Retinal pigment epithelial cell (primary cell): ENCODE data around the gene SMTNL2.
A peak's percentile ranks its signal among the peaks of the same experiment; 100 is the strongest.

ENCODE experiments used
- DNase-seq: peaks from one replicate; pipeline ENCODE4 v3.0.0-alpha.2; 2010; ENCODE audit warnings: low read depth
- H3K4me3 ChIP-seq: 2 replicates; pipeline ENCODE4 v1.5.1; 2011; ENCODE audit warnings: mild to moderate bottlenecking, low read length, control low read depth, moderate library complexity
- TF ChIP-seq, protein P1 (sequence below): conservative IDR thresholded peaks from 2 replicates; pipeline ENCODE4 v1.5.1; 2011; ENCODE audit warnings: low read depth, low read length, control low read depth, inconsistent platforms

SMTNL2 gene

DNA sequence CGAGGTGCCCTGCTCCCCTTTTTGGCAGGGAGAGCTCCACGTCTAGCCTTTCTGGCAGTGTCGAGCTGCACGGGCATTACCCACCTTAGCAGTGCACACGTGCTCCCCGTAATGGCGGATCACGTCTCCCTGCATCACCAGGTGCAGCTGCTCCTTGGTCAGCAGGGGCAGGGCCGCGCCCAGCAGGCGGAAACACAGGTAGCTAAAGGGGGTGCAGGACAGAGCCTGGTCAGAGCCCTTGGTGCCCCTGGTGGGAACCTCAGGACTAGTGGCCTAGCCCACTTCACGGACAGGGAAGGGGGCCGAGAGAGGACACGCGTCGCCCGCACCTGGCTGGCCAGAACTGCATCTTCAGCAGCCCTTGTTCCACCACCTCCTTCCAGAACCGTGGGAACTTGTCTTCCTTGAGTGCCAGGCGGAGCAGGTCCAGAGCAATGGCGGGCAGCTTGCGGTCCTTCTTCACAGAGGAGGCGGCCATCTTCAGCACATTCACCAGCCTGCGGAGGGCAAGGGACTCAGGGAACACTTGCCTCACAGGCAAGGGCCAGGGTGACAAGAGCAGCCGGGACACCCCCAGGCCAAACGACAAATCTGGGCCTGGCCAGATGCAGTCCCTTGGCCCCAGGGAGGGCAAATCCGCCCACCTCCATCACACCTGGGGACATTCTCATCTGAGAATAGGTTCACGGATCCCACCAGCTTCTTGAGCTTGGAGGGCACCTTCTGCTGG is 32.4 kb upstream of the SMTNL2 start:
- TF ChIP-seq, protein P1, sequence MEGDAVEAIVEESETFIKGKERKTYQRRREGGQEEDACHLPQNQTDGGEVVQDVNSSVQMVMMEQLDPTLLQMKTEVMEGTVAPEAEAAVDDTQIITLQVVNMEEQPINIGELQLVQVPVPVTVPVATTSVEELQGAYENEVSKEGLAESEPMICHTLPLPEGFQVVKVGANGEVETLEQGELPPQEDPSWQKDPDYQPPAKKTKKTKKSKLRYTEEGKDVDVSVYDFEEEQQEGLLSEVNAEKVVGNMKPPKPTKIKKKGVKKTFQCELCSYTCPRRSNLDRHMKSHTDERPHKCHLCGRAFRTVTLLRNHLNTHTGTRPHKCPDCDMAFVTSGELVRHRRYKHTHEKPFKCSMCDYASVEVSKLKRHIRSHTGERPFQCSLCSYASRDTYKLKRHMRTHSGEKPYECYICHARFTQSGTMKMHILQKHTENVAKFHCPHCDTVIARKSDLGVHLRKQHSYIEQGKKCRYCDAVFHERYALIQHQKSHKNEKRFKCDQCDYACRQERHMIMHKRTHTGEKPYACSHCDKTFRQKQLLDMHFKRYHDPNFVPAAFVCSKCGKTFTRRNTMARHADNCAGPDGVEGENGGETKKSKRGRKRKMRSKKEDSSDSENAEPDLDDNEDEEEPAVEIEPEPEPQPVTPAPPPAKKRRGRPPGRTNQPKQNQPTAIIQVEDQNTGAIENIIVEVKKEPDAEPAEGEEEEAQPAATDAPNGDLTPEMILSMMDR: no peak
- no peak overlapping the region for H3K4me3 ChIP-seq
- DNase-seq: no peak

DNA sequence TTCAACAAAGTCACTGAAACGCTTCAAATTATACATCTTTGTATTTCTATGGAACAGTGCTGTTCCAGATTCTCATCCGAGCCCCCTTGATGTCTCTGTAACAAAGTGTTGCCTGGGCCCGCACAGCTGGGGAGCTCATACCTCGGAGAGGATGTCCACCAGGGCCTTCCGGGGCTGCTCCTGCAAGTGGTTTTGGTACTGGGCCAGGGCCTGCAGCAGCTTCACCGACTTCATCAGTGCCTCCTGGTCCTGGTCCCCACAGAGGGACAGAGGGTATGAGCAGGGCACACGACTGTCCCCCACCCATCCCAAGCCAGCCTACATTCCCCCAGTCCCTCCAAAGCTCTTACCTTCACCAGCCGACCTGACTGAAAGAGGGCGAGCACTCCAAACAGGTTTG is 30.7 kb upstream of the SMTNL2 start:
- no peak for DNase-seq
- TF ChIP-seq, protein P1: no peak
- H3K4me3 ChIP-seq: peak overlapping the region; percentile 89

DNA sequence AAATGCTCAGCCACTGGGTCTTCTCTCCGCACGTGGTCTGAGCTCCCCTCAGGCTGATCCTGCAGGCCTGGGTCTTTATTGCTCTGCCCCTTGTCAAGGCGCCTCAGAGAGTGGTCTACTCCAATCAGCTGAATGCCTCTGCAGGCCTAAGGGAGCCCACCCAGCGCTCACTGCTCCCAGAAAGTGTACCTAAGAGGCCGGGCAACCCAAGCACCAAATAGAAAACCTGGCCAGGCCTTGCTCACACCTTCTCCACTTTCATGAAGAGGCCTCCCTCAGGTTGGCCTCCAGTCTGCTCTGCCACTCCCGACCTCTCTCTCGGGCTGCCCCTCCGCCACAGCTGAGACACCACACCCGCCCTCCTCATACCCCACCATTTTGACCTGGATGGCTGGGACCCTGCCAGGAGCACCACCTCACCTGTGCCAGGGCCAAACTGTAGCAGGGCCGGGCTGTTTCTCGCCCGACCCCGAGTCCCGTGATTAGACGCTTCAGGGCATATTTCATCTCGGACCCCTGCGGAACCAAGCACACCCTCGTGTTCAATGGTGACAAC is 29.8 kb upstream of the SMTNL2 start:
- H3K4me3 ChIP-seq: peak overlapping the region; percentile 89
- no peak for DNase-seq
- TF ChIP-seq, protein P1: no peak

DNA sequence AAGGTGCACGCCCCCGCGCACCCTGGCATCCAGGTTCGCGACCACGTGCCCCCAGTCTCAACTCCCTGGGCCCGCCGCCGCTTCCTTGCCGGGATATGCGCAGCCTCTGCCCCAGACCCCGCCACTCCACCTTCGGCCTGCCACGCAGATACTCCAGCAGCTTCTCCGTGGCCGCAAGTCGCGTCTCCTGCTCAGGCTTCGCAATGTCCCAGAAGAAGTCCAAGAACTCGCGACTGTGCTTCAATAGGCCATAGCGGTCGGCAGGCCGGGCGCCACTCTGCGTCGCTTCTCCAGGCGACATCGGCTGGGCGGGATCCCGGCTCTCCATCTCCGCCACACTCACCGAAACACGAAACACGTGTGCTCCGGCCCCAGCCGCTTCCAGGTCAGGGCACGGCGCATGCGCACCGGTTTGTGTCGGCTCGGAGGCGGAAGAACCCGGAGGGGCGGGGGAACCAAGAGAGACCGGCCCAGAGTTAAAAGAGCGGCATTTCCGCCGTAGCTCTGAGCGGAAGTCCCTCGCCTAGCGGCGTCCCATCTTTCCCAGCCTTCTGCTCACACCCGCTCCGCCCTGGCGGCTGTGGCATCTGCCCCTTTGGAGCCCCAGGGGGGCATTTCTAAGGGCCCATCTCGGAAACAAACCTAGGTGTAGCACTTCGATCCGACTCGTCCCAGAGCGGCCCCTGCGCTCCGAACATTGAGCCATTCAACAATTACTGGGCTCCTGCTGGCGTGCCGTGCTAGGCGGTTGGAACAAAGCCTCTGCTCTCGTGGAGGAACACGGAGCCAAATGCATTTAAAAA is 29.1 kb upstream of the SMTNL2 start, which contains the start of gene MYBBP1A:
TSS of gene MYBBP1A (minus strand) at position 388 of the 803 bp plus-strand sequence. CDS start at position 328, 60 bp downstream.
- peak within 1 kb of the TSS; percentile 89 for H3K4me3 ChIP-seq
- TF ChIP-seq, protein P1: peak; percentile 6
- peak; percentile 68 for DNase-seq

DNA sequence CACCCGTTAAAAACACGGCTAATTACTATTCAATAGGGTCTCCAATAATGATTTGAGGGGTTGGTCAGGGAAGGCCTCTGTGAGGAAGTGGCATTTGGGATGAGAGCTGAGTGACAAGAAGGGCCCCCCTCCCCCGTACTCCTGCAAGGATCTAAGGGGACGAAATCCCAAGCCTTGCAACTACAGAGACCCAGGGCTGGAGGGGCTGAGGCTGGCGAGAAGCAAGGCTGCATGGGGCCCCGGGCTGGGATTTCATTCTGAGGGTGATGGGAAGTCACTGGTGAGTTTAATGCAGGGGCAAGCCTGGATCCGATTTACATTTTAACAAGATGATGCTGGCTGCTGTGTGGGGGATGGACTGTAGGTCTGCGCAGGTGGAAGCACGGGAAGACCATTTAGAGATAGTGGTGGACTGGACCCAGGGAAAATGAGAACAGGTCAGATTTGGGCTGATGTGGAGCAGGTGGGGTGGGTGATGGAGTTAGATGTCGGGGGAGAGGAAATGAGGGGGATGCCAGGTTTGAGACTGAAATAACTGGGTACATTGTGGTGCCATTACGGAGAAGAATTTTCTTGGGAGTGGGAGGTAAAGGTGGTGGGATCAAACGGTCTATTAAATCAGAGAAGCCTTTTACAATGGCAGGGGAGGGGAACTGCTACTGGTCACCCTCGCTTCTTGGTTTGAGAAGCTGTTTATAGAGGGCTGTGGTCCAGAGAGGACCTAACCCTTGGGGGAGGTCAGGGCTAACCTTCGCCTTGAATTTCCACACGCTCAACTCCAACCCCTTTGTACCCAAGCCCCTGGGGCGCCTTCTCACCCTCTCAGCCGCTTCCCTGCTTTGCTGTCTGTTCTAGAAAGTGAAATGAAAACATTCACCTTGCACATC is 28.2 kb upstream of the SMTNL2 start:
- TF ChIP-seq, protein P1: no peak
- DNase-seq: no peak
- H3K4me3 ChIP-seq: peak overlapping the region; percentile 89

DNA sequence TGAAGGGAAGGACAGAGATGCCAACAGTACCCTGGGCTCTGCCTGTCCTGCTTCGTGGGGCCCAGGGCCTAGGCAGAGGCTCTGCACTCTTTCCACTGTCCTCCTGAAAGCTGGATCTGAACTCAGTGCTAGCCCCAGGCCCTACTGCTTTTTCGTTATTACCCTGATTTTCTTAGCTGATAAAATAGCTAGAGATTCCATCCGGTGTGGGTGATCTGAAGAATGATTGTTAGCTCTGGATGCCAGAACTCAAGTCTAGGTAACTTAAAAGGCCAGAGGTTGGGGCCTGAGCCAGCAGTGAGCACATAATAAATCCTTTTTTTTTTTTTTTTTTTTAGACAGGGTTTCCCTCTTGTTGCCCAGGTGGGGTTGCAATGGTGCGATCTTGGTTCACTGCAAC is 27.3 kb upstream of the SMTNL2 start:
- DNase-seq: no peak
- TF ChIP-seq, protein P1: no peak
- H3K4me3 ChIP-seq: no peak overlapping the region
